GM10248 (cell line): ENCODE data around the gene YIPF2.
A peak's percentile ranks its signal among the peaks of the same experiment; 100 is the strongest.

ENCODE experiments used
- CTCF ChIA-PET: fragments of 300-600 bp; sonication (Branson Sonifier 250); formaldehyde crosslinking; extraction: SDS; loops from one replicate; lab custom pipeline; 2021; ENCODE audit warnings: antibody characterized with exemption; lab: Yijun Ruan, JAX
- POLR2A ChIA-PET: fragments of 350-650 bp; sonication (Branson Sonifier 250); formaldehyde crosslinking; extraction: SDS; loops from one replicate; lab custom pipeline; 2020; ENCODE audit warnings: antibody characterized with exemption; lab: Yijun Ruan, JAX
- DNase-seq: peaks from one replicate; pipeline ENCODE4 v3.0.0; 2012; ENCODE audit errors: extremely low spot score
- CTCF ChIP-seq: IDR thresholded peaks from 2 replicates; pipeline ENCODE4 v1.5.1; 2012; ENCODE audit warnings: mild to moderate bottlenecking, low read depth; ENCODE audit errors: extremely low read depth, missing control alignments, control extremely low read depth

YIPF2 gene

DNA sequence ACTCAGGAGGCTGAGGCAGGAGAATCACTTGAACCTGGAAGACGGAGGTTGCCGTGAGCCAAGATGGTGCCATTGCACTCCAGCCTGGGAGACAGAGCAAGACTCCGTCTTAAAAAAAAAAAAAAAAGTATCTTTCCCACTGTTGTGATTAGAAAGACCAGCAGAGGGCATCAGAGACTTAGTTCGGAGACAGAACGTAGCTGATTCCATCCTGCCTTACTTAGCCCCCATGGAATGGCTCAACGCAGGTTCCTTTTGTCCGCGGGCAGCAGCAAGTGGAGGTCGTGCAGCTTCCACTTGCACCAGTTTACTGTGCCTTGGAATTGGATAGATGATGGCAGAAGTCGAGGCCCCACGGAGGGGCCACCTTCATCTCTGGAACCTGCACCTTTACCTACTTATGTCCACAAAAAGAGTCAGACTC, 8.2 kb upstream of the YIPF2 start:
- peak; percentile 68 for DNase-seq
- peak; percentile 58 for TF ChIP-seq CTCF
- ChIA-PET CTCF (interaction anchor here (0.6 to 3.9 kb wide), 40 partner anchors 8 to 545 kb away, joined by 3 to 18 read pairs (median 5); partner anchors contain the start of genes LDLR, QTRT1 and SMARCA4), POLR2A (interaction anchor here (0.6 to 0.7 kb wide), 2 partner anchors 83 to 154 kb away, joined by 3 to 7 read pairs; no protein-coding TSS in a partner anchor)

DNA sequence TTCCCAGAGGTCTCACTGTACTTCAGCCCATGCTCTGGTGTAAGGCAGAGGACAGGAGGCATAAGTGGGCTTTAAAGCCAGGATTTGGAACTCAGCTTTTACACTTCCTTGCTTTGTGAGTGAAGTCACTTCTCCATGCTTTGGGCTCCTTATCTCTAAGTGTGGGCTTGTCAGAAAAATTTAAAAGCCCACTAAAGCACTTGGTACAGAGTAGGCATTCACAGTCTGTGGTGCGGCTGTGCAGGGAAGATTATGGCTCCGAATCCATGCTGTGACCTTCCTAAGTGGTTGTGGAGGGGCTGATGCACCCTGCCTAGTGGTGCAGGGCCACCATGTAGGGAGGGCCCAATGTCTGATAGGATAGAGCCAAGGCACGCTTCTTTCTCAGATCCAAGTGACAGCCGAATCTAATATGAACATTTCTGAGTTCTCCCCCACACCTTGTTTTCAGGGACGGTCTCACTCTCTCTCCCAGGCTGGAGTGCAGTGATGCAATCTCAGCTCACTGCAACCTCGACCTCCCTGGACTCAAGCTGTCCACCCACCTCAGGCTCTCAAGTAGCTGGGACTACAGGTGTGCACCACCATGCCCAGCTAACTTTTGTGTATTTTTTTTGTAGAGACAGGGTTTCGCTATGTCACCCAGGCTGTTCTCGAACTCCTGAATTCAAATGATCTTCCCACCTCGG, 7.1 kb upstream of the YIPF2 start:
- CTCF ChIA-PET: interaction anchor here (0.6 to 3.9 kb wide), 25 partner anchors 9 to 194 kb away, joined by 3 to 18 read pairs (median 6); no protein-coding TSS in a partner anchor
- POLR2A ChIA-PET: no interaction called here
- no peak for DNase-seq
- no peak for TF ChIP-seq CTCF

- no peak for DNase-seq
- ChIA-PET CTCF (interaction anchor here (1.1 to 5.1 kb wide), 2 partner anchors 13 to 58 kb away, joined by 3 to 38 read pairs; no protein-coding TSS in a partner anchor), POLR2A (no interaction called here)
- no peak for TF ChIP-seq CTCF
Measured at GRCh38 chr19:10929402-10929794, 959 bp upstream of the YIPF2 start.

DNA sequence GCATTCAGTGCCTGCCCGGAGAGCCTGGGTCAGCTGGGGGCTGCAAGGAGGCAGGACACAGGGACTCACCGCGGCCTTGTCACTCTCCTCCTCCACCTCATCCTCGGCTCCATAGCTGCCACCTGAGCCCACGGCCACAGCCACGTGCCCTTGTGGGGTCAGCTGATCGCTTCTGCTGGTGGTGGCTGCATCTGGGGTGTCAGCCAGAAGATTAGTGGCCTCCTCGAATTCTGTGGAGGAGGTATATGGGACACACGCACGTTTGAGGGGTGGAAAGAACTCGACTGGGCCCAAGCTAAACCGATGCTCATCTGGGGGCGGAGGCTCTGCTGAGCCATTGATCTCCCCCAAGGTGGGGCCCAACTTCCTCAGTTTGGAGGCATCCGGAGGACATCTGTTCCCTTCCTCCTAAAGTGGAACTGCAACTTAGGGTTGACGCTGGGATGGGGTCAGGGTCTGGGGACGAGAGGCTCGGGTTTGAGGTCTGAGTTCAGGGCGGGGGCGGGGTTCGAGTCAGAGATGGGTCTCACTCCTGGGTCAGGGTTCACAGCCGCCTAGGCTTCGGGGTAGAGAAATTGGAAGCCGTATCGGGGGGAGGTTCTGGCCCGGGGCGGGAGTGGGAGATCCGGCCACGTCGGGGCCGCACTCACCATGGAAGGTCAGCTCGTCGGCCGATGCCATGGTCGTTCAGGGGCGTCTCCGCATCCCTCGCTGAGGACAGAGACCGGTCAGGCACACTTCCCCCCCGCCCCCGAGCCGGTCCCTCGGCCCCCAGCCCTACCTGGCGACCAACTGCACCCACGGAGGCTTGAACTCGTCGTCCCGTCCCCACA, 493 bp downstream of the YIPF2 start:
- no peak for DNase-seq
- CTCF ChIA-PET: interaction anchor here (1.5 to 1.8 kb wide), 2 partner anchors 15 to 57 kb away, joined by 3 to 7 read pairs; no protein-coding TSS in a partner anchor

GRCh38 chr19:10924597-10924996, 3.8 kb downstream of the YIPF2 start:
- no peak for DNase-seq
- POLR2A ChIA-PET: no interaction called here
- CTCF ChIA-PET: interaction anchor here (2.7 kb wide), 1 partner anchor 11 kb away, joined by 16 read pairs; no protein-coding TSS in a partner anchor
- no peak for TF ChIP-seq CTCF

More for the DNA sequence above, 493 bp downstream of the YIPF2 start:
- POLR2A ChIA-PET: interaction anchor here (1.6 kb wide), 1 partner anchor 10 kb away, joined by 3 read pairs; no protein-coding TSS in a partner anchor
- TF ChIP-seq CTCF: no peak
